K562 (cell line): ENCODE measurements around the gene MRPS5. TPM values are rescaled to one million over a fixed set of nuclear protein-coding genes. Genes with fewer than 3 reads are reported as not detected.

Source experiments
- ARID4B ChIP-seq: sonication (generic); formaldehyde crosslinking; IDR thresholded peaks from 2 replicates; pipeline ENCODE4 v1.8.0; 2022; ENCODE audit warnings: mild to moderate bottlenecking, missing genetic modification reagents
- C11orf30 ChIP-seq: fragments of 450-650 bp; IDR thresholded peaks from 2 replicates; pipeline ENCODE4 v1.6.1; 2016; ENCODE audit warnings: low read depth, mild to moderate bottlenecking
- E2F1 ChIP-seq: sonication (generic); formaldehyde crosslinking; IDR thresholded peaks from 2 replicates; pipeline ENCODE4 v1.8.1; 2023; ENCODE audit warnings: mild to moderate bottlenecking, missing genetic modification reagents, moderate library complexity
- ELF4 ChIP-seq: fragments of 450-650 bp; formaldehyde crosslinking; IDR thresholded peaks from 2 replicates; pipeline ENCODE4 v1.4.0; 2022; ENCODE audit warnings: missing genetic modification characterization
- JUN ChIP-seq, 2 experiments: sonication (generic) in 1 of 2; formaldehyde crosslinking in 1 of 2; IDR thresholded peaks; 2 replicates each; pipeline versions ENCODE4 v1.6.1 to v1.8.0; 2012 to 2022; ENCODE audit warnings: borderline replicate concordance in 2 of 2, mild to moderate bottlenecking in 2 of 2, improper control_type of control experiment in 1 of 2, low read depth in 1 of 2, low read length in 1 of 2, missing genetic modification reagents in 1 of 2
- KDM1A ChIP-seq, 2 experiments: fragments of 450-650 bp; IDR thresholded peaks; 2 replicates each; pipeline ENCODE4 v1.6.1; 2016; ENCODE audit warnings: mild to moderate bottlenecking in 2 of 2
- MTF1 ChIP-seq: fragments of 250-450 bp; sonication (Bioruptor Pico); IDR thresholded peaks from 2 replicates; pipeline ENCODE4 v1.9.0; 2021; ENCODE audit warnings: moderate library complexity, mild to moderate bottlenecking, inconsistent platforms, borderline replicate concordance
- RBM25 ChIP-seq: fragments of 200-400 bp; formaldehyde crosslinking; IDR thresholded peaks from 2 replicates; pipeline ENCODE4 v1.6.1; 2018; ENCODE audit warnings: low read length, low read depth, moderate library complexity; ENCODE audit not compliant: severe bottlenecking
- RCOR1 ChIP-seq, 2 experiments: IDR thresholded peaks; 2 replicates each; pipeline ENCODE4 v1.6.1; 2012; ENCODE audit warnings: low read depth in 2 of 2, low read length in 2 of 2, borderline replicate concordance in 1 of 2, improper control_type of control experiment in 1 of 2
- SMARCE1 ChIP-seq: fragments of 450-650 bp; IDR thresholded peaks from 2 replicates; pipeline ENCODE4 v1.7.1; 2016; ENCODE audit warnings: mild to moderate bottlenecking
- TAF7 ChIP-seq: fragments of 450-650 bp; IDR thresholded peaks from 2 replicates; pipeline ENCODE4 v1.6.1; 2016; ENCODE audit warnings: missing genetic modification characterization, missing compliant biosample characterization
- TOE1 ChIP-seq, 2 experiments: fragments of 450-650 bp in 1 of 2; sonication (generic) in 1 of 2; formaldehyde crosslinking in 1 of 2; IDR thresholded peaks; 2 replicates each; pipeline versions ENCODE4 v1.7.1 to v1.8.0; 2016 to 2022; ENCODE audit warnings: borderline replicate concordance in 2 of 2, mild to moderate bottlenecking in 2 of 2, antibody characterized with exemption in 1 of 2, inconsistent platforms in 1 of 2, low read depth in 1 of 2, missing genetic modification reagents in 1 of 2, moderate library complexity in 1 of 2
- ZNF134 ChIP-seq: fragments of 250-450 bp; sonication (Bioruptor Pico); conservative IDR thresholded peaks from 2 replicates; pipeline ENCODE4 v1.4.0; 2020
- ZNF197 ChIP-seq: fragments of 200-800 bp; sonication (Bioruptor generic); IDR thresholded peaks from 2 replicates; pipeline ENCODE4 v1.6.1; 2016; ENCODE audit warnings: low read depth, missing genetic modification characterization, missing compliant biosample characterization
- ZNF239 ChIP-seq: fragments of 250-450 bp; sonication (Bioruptor Pico); IDR thresholded peaks from 2 replicates; pipeline ENCODE4 v1.4.0; 2020; ENCODE audit warnings: mild to moderate bottlenecking
- ZNF445 ChIP-seq: fragments of 250-450 bp; sonication (Bioruptor Pico); IDR thresholded peaks from 2 replicates; pipeline ENCODE4 v1.4.0; 2020; ENCODE audit warnings: low read depth, mild to moderate bottlenecking, moderate library complexity
- polyA plus RNA-seq, 8 experiments: library from polyadenylated mRNA; depleted of rRNA in 4 of 8; stranded (reverse) in 5 of 8; unstranded in 3 of 8; fragments of >200 nt; fragmentation: Nextera tagmentation in 2 of 8; fragmentation: Illumina TruSeq in 1 of 8; extraction: Ambion mirVana in 2 of 8; extraction: Trizol in 1 of 8; gene quantifications; 2 replicates each; pipeline versions ENCODE4 v1.2.1 to v1.2.3, GENCODE V29; 2011 to 2014; ENCODE audit warnings: inconsistent platforms in 1 of 8, missing spikeins in 1 of 8
- total RNA-seq, 7 experiments: library from RNA; depleted of rRNA in 6 of 7; stranded (reverse); fragments of >200 nt in 6 of 7; fragmentation: Illumina TruSeq in 2 of 7; extraction: Trizol in 2 of 7; gene quantifications; 2 replicates each; pipeline versions ENCODE4 v1.2.1 to v1.2.3, GENCODE V29; 2011 to 2021; ENCODE audit warnings: low replicate concordance in 1 of 7
- TF ChIP-seq, protein P1 (sequence below): IDR thresholded peaks from 2 replicates; pipeline ENCODE4 v1.6.1; 2011; ENCODE audit warnings: borderline replicate concordance, low read depth, mild to moderate bottlenecking, moderate library complexity, low read length; ENCODE audit not compliant: insufficient read depth, poor library complexity, severe bottlenecking

MRPS5 gene
- total and polyA plus RNA-seq, 9 of the 15 experiments (the other 6 are each of a cell fraction or from before 2014, with no cell fraction given): 85.0 to 162 (median 118) TPM

GRCh38 chr2:95166065-95166763 is 44.6 kb upstream of the MRPS5 start (continued):
- no peak for TF ChIP-seq E2F1 (CRISPR knock-in tag)
- TF ChIP-seq RCOR1 (IDR thresholded peaks at IDR 0.05; ENCODE audit: borderline replicate concordance in 1 of 2, low read depth in 2 of 2, low read length in 2 of 2): 0 out of 4 replicates have a peak, but pooled peaks of 1 of the 2 experiments have one; percentile 33
- peak; percentile 27; the same call in 1 of the 2 replicates for TF ChIP-seq C11orf30
- TF ChIP-seq ZNF239: no peak
- 0 out of 2 replicates have a peak, but pooled peaks have one; percentile 38 for TF ChIP-seq ARID4B (CRISPR knock-in tag)
- TF ChIP-seq ZNF197: no peak
- TF ChIP-seq TAF7: no peak
- TF ChIP-seq, protein P1, sequence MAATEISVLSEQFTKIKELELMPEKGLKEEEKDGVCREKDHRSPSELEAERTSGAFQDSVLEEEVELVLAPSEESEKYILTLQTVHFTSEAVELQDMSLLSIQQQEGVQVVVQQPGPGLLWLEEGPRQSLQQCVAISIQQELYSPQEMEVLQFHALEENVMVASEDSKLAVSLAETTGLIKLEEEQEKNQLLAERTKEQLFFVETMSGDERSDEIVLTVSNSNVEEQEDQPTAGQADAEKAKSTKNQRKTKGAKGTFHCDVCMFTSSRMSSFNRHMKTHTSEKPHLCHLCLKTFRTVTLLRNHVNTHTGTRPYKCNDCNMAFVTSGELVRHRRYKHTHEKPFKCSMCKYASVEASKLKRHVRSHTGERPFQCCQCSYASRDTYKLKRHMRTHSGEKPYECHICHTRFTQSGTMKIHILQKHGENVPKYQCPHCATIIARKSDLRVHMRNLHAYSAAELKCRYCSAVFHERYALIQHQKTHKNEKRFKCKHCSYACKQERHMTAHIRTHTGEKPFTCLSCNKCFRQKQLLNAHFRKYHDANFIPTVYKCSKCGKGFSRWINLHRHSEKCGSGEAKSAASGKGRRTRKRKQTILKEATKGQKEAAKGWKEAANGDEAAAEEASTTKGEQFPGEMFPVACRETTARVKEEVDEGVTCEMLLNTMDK: no peak
- TF ChIP-seq JUN (IDR thresholded peaks at IDR 0.05; ENCODE audit: borderline replicate concordance, low read depth, low read length): no peak
- TF ChIP-seq JUN (CRISPR knock-in tag; IDR thresholded peaks at IDR 0.05; ENCODE audit: borderline replicate concordance): no peak
- TF ChIP-seq ELF4 (CRISPR knock-in tag): 0 out of 2 replicates have a peak, but pooled peaks have one; percentile 7
- TF ChIP-seq SMARCE1: 0 out of 2 replicates have a peak, but pooled peaks have one; percentile 20
- TF ChIP-seq TOE1 (IDR thresholded peaks at IDR 0.05; ENCODE audit: borderline replicate concordance): 0 out of 2 replicates have a peak, but pooled peaks have one; percentile 5
- no peak for TF ChIP-seq TOE1 (CRISPR knock-in tag; IDR thresholded peaks at IDR 0.05; ENCODE audit: borderline replicate concordance, low read depth)
- TF ChIP-seq ZNF445 (CRISPR knock-in tag): no peak
- TF ChIP-seq ZNF134: no peak
- TF ChIP-seq RBM25: peak; percentile 84
- no peak for TF ChIP-seq MTF1 (CRISPR knock-in tag)
- peak; percentile 66 to 80 for TF ChIP-seq KDM1A (IDR thresholded peaks at IDR 0.05)
